Keratinocyte (primary cell): ENCODE measurements around the gene RALGPS1.

Experiments
- EZH2 ChIP-seq: IDR thresholded peaks from one replicate; pipeline ENCODE4 v1.6.1; 2012; ENCODE audit warnings: inconsistent platforms, mild to moderate bottlenecking, low read length, moderate library complexity
- TF ChIP-seq, protein P1 (sequence below), 3 experiments: IDR thresholded peaks in 1 of 3; conservative IDR thresholded peaks in 1 of 3; optimal IDR thresholded peaks in 1 of 3; 2 replicates in 2 of 3; 3 replicates in 1 of 3; pipeline versions ENCODE3 to v1.5.1; 2011; ENCODE audit warnings: low read length in 3 of 3, mild to moderate bottlenecking in 3 of 3, moderate library complexity in 2 of 3, control low read depth in 1 of 3, inconsistent platforms in 1 of 3; ENCODE audit not compliant: insufficient read depth in 2 of 3; ENCODE audit errors: extremely low read depth in 1 of 3

GRCh38 chr9:127148014-127148413, 233.4 kb downstream of the RALGPS1 start:
- TF ChIP-seq, protein P1, sequence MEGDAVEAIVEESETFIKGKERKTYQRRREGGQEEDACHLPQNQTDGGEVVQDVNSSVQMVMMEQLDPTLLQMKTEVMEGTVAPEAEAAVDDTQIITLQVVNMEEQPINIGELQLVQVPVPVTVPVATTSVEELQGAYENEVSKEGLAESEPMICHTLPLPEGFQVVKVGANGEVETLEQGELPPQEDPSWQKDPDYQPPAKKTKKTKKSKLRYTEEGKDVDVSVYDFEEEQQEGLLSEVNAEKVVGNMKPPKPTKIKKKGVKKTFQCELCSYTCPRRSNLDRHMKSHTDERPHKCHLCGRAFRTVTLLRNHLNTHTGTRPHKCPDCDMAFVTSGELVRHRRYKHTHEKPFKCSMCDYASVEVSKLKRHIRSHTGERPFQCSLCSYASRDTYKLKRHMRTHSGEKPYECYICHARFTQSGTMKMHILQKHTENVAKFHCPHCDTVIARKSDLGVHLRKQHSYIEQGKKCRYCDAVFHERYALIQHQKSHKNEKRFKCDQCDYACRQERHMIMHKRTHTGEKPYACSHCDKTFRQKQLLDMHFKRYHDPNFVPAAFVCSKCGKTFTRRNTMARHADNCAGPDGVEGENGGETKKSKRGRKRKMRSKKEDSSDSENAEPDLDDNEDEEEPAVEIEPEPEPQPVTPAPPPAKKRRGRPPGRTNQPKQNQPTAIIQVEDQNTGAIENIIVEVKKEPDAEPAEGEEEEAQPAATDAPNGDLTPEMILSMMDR (optimal IDR thresholded peaks at IDR 0.05 in 1 of 3, IDR thresholded peaks at IDR 0.05 in 1 of 3, conservative IDR thresholded peaks at IDR 0.05 in 1 of 3; ENCODE audit: extremely low read depth in 1 of 3, insufficient read depth in 2 of 3, low read length in 3 of 3) = no peak
- TF ChIP-seq EZH2 = no peak
